H1 (cell line): ENCODE results near the gene LTA. TPM values are rescaled to one million over a fixed set of nuclear protein-coding genes. Genes with fewer than 3 reads are reported as not detected.

Source experiments
- SAP30 ChIP-seq: fragments of 300-600 bp; sonication (generic); IDR thresholded peaks from 2 replicates; pipeline ENCODE4 v1.7.1; 2012; ENCODE audit warnings: low read length, moderate library complexity, mild to moderate bottlenecking, inconsistent platforms; ENCODE audit not compliant: insufficient read depth, insufficient replicate concordance
- SUZ12 ChIP-seq: fragments of 200-600 bp; sonication (generic); IDR thresholded peaks from 2 replicates; pipeline ENCODE4 v1.6.1; 2012; ENCODE audit warnings: mild to moderate bottlenecking, inconsistent platforms, low read length, moderate library complexity, mixed read lengths
- TCF12 ChIP-seq: IDR thresholded peaks from 2 replicates; pipeline ENCODE4 v1.6.1; 2011; ENCODE audit warnings: low read depth, mild to moderate bottlenecking, low read length
- polyA plus RNA-seq, 7 experiments: library from polyadenylated mRNA; depleted of rRNA in 3 of 7; stranded (reverse) in 5 of 7; unstranded in 2 of 7; fragments of >200 nt in 5 of 7; fragments of 200-250 nt in 2 of 7; gene quantifications; 1 replicate in 5 of 7; 2 replicates in 1 of 7; 4 replicates in 1 of 7; pipeline versions ENCODE4 v1.2.1 to v1.2.3, GENCODE V29; 2011 to 2013; ENCODE audit warnings: missing spikeins in 2 of 7, mixed read lengths in 2 of 7
- total RNA-seq: library from RNA; stranded (reverse); fragmentation: NEBNext Ultra II Directional; extraction: Animal tissue kit (Norgen Biotek cat#: 25700); gene quantifications from 2 replicates; pipeline ENCODE4 v1.2.1, GENCODE V29; 2021

The LTA gene
- total and polyA plus RNA-seq, 2 of the 8 experiments (the other 6 are each of a cell fraction or from before 2014, with no cell fraction given) = not detected

DNA sequence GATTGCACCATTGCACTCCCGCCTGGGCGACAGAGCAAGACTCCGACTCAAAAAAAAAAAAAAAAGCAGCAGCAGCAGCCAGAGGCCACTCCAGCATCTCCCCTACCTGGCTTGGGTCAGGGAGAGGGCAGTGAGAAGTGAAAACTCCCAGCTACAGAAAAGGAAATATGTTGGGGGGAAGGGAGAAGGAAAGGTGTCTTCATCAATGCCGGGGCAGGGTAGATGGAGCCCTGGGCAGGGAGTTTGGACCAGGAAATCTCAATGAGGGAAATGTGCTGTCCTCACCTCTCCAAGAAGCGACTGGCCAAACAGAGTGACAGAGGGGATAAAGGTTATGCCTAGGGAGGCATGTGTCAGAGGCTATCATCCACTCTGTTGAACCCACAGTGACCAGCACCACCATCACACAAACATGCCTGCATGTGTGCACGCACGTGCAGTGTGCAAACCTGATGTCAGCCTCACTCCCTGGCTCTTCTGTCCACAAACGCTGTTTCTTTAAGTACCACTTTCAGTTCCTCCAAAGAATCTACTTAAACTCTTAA is 42.1 kb downstream of the LTA start (continued):
- TF ChIP-seq TCF12 (no peak), SUZ12 (no peak), SAP30 (no peak)
